A549 (cell line): ENCODE results near the gene GNG2. TPM values are rescaled to one million over a fixed set of nuclear protein-coding genes. Genes with fewer than 3 reads are reported as not detected.

Source experiments
- ATAC-seq, 2 experiments: fragments of 200-7000 bp in 1 of 2; fragments of >200 bp in 1 of 2; cut with Nextera tagmentation in 1 of 2; cut with Tn5 transposase in 1 of 2; 3 replicates each; pipeline versions ENCODE4 v1.8.0 to v1.9.1; 2018 to 2020; ENCODE audit warnings: mild to moderate bottlenecking in 1 of 2, moderate library complexity in 1 of 2
- CTCF ChIA-PET: fragments of 300-600 bp; sonication (Branson Sonifier 250); formaldehyde crosslinking; extraction: SDS; loops from one replicate; lab custom pipeline; 2021; ENCODE audit warnings: antibody characterized with exemption, inconsistent platforms; lab: Yijun Ruan, JAX
- POLR2A ChIA-PET: fragments of 350-600 bp; formaldehyde crosslinking; extraction: SDS; loops from one replicate; lab custom pipeline; 2021; ENCODE audit warnings: antibody characterized with exemption, inconsistent platforms; lab: Yijun Ruan, JAX
- DNase-seq, 2 experiments: peaks; one replicate each; pipeline versions ENCODE4 v3.0.0 to v3.0.0-alpha.2; 2011 to 2016; ENCODE audit warnings: low read depth in 1 of 2, low spot score in 1 of 2
- FAIRE-seq: peaks from 2 replicates; lab custom pipeline; 2011; peaks lifted over from hg19 to GRCh38; lab: Jason Lieb, UNC
- H3K27ac ChIP-seq, 2 experiments: fragments of >200 bp; sonication (Bioruptor Twin); formaldehyde crosslinking; 3 replicates each; pipeline ENCODE4 v1.5.1; 2016 to 2017
- H3K4me1 ChIP-seq: fragments of >200 bp; sonication (Bioruptor Twin); formaldehyde crosslinking; 3 replicates; pipeline ENCODE4 v1.6.1; 2016
- H3K4me2 ChIP-seq: fragments of >200 bp; sonication (Bioruptor Twin); formaldehyde crosslinking; 3 replicates; pipeline ENCODE4 v1.6.1; 2016
- H3K4me3 ChIP-seq: fragments of >200 bp; sonication (Bioruptor Twin); formaldehyde crosslinking; 3 replicates; pipeline ENCODE4 v1.5.1; 2016
- H3K9me3 ChIP-seq: fragments of >200 bp; sonication (Bioruptor Twin); formaldehyde crosslinking; 3 replicates; pipeline ENCODE4 v1.6.1; 2016
- BCL3 ChIP-seq: fragments of >200 bp; sonication (Bioruptor Twin); formaldehyde crosslinking; IDR thresholded peaks from 3 replicates; pipeline ENCODE4 v1.6.1; 2016
- CHD2 ChIP-seq: fragments of 150-350 bp; IDR thresholded peaks from 2 replicates; pipeline ENCODE4 v1.6.1; 2014; ENCODE audit warnings: low read length; ENCODE audit not compliant: partially characterized antibody
- CHD4 ChIP-seq: fragments of 200-600 bp; sonication (generic); IDR thresholded peaks from 2 replicates; pipeline ENCODE4 v1.6.1; 2016; ENCODE audit warnings: antibody characterized with exemption, mild to moderate bottlenecking, borderline replicate concordance
- CTCF ChIP-seq: fragments of >200 bp; sonication (Bioruptor Twin); formaldehyde crosslinking; IDR thresholded peaks from 3 replicates; pipeline ENCODE4 v1.5.1; 2016
- EHF ChIP-seq: fragments of 250-450 bp; sonication (Bioruptor Pico); IDR thresholded peaks from 2 replicates; pipeline ENCODE4 v1.5.0; 2020; ENCODE audit warnings: mild to moderate bottlenecking
- EP300 ChIP-seq, 2 experiments: fragments of >200 bp; sonication (Bioruptor Twin); formaldehyde crosslinking; IDR thresholded peaks; 2 replicates in 1 of 2; 3 replicates in 1 of 2; pipeline ENCODE4 v1.6.1; 2016 to 2017
- FOSB ChIP-seq: fragments of 250-450 bp; sonication (Bioruptor Pico); IDR thresholded peaks from 2 replicates; pipeline ENCODE4 v1.5.0; 2020; ENCODE audit warnings: mild to moderate bottlenecking, moderate library complexity
- HDAC2 ChIP-seq: fragments of 200-600 bp; sonication (generic); IDR thresholded peaks from 2 replicates; pipeline ENCODE4 v1.6.1; 2016
- KDM5A ChIP-seq: fragments of 200-600 bp; sonication (generic); IDR thresholded peaks from 2 replicates; pipeline ENCODE4 v1.6.1; 2016; ENCODE audit warnings: antibody characterized with exemption, mild to moderate bottlenecking
- MAFK ChIP-seq: fragments of 450-650 bp; IDR thresholded peaks from 2 replicates; pipeline ENCODE4 v1.6.1; 2014; ENCODE audit not compliant: partially characterized antibody
- MAZ ChIP-seq: fragments of 150-350 bp; IDR thresholded peaks from 2 replicates; pipeline ENCODE4 v1.6.1; 2014; ENCODE audit warnings: antibody characterized with exemption, low read depth, low read length, borderline replicate concordance
- MYC ChIP-seq: IDR thresholded peaks from 2 replicates; pipeline ENCODE4 v1.6.1; 2012; ENCODE audit warnings: mild to moderate bottlenecking, inconsistent platforms, low read length, improper control_type of control experiment, borderline replicate concordance
- PHF8 ChIP-seq: fragments of 200-600 bp; sonication (generic); IDR thresholded peaks from 2 replicates; pipeline ENCODE4 v1.6.1; 2016; ENCODE audit warnings: low read depth, mild to moderate bottlenecking, antibody characterized with exemption, moderate library complexity, borderline replicate concordance
- RAD21 ChIP-seq, 2 experiments: fragments of >200 bp in 1 of 2; sonication (Bioruptor Twin) in 1 of 2; formaldehyde crosslinking in 1 of 2; IDR thresholded peaks in 1 of 2; conservative IDR thresholded peaks in 1 of 2; 2 replicates in 1 of 2; 3 replicates in 1 of 2; pipeline ENCODE4 v1.6.1; 2012 to 2018; ENCODE audit warnings: inconsistent platforms in 1 of 2
- RCOR1 ChIP-seq: fragments of 150-350 bp; IDR thresholded peaks from 2 replicates; pipeline ENCODE4 v1.6.1; 2014; ENCODE audit warnings: antibody characterized with exemption, low read length, low read depth
- REST ChIP-seq: fragments of 200-600 bp; sonication (generic); IDR thresholded peaks from 2 replicates; pipeline ENCODE4 v1.6.1; 2016; ENCODE audit warnings: antibody characterized with exemption, mild to moderate bottlenecking, moderate library complexity
- SMC3 ChIP-seq: fragments of >200 bp; sonication (Bioruptor Twin); formaldehyde crosslinking; IDR thresholded peaks from 3 replicates; pipeline ENCODE4 v1.6.1; 2018; ENCODE audit warnings: inconsistent platforms
- SREBF2 ChIP-seq: fragments of 450-650 bp; IDR thresholded peaks from 2 replicates; pipeline ENCODE4 v1.6.1; 2014; ENCODE audit warnings: mild to moderate bottlenecking, moderate library complexity
- TFCP2L1 ChIP-seq: fragments of 250-450 bp; sonication (Bioruptor Pico); IDR thresholded peaks from 2 replicates; pipeline ENCODE4 v1.5.0; 2021; ENCODE audit warnings: mild to moderate bottlenecking
- TP53 ChIP-seq: fragments of 250-450 bp; sonication (Bioruptor Pico); IDR thresholded peaks from 2 replicates; pipeline ENCODE4 v1.5.0; 2021; ENCODE audit warnings: mild to moderate bottlenecking, moderate library complexity
- ZC3H11A ChIP-seq: fragments of 450-650 bp; IDR thresholded peaks from 2 replicates; pipeline ENCODE4 v1.6.1; 2014; ENCODE audit warnings: antibody characterized with exemption, mild to moderate bottlenecking
- ZFP36 ChIP-seq: fragments of 450-650 bp; IDR thresholded peaks from 2 replicates; pipeline ENCODE4 v1.6.1; 2014; ENCODE audit warnings: borderline replicate concordance; ENCODE audit not compliant: partially characterized antibody
- WGBS: methylation state at CpG from one replicate; pipeline ENCODE4 v1.1.6; 2017; ENCODE audit errors: missing lambda C conversion rate; 5-methylcytosine and 5-hydroxymethylcytosine counted together
- polyA plus RNA-seq, 4 experiments: library from polyadenylated mRNA; depleted of rRNA in 3 of 4; stranded (reverse); fragments of >200 nt; fragmentation: RNase III in 1 of 4; extraction: RNeasy Plus Mini Kit Qiagen cat#74134 plus additional on column Dnase treatment in 1 of 4; gene quantifications; 2 replicates in 3 of 4; 3 replicates in 1 of 4; pipeline ENCODE4 v1.2.3, GENCODE V29; 2011 to 2017

The GNG2 gene
- polyA plus RNA-seq, 2 of the 4 experiments (the other 2 are of a cell fraction), result 2.1 to 3.0 TPM

GRCh38 chr14:51977075-51977474 is 116.7 kb downstream of the GNG2 start:
- CTCF ChIA-PET, result interaction anchor here (1.4 to 6.3 kb wide), 5 partner anchors 8 to 695 kb away, joined by 3 to 70 read pairs (median 6); no protein-coding TSS in a partner anchor
- FAIRE-seq (no peak), ATAC-seq (no peak), DNase-seq (no peak)
- POLR2A ChIA-PET, result no interaction called here
- H3K4me2 ChIP-seq, result no peak overlapping the region
- no peak overlapping the region for H3K4me3 ChIP-seq
- no peaks in the 10 kb centered on the region for H3K9me3 ChIP-seq
- 85% methylated on average over 5 of the region's 5 CpGs for WGBS
- no peaks in the 10 kb centered on the region for H3K4me1 ChIP-seq
- no peak for TF ChIP-seq EP300 (IDR thresholded peaks at IDR 0.05)
- TF ChIP-seq, all 56 proteins: peak for 0
- no peak overlapping the region for H3K27ac ChIP-seq

GRCh38 chr14:51978681-51979085 is 118.3 kb downstream of the GNG2 start:
- POLR2A ChIA-PET, result no interaction called here
- TF ChIP-seq KDM5A, result no peak
- TF ChIP-seq CHD4, result no peak
- no peak for TF ChIP-seq ZC3H11A
- TF ChIP-seq BCL3, result no peak
- no peak for TF ChIP-seq HDAC2
- TF ChIP-seq EHF, result no peak
- no peak for TF ChIP-seq MYC
- TF ChIP-seq ZFP36, result no peak
- no peak for TF ChIP-seq TP53 (CRISPR knock-in tag)
- no peak for TF ChIP-seq RCOR1
- TF ChIP-seq SREBF2, result no peak
- no peak for TF ChIP-seq CTCF
- TF ChIP-seq, all 56 proteins: peak for 0
- DNase-seq (no peak), ATAC-seq (peak; percentile 23 to 46; a peak in 2 of 6 replicates), FAIRE-seq (peak; percentile 7)
- Histone ChIP-seq H3K4me1 (no peaks in the 10 kb centered on the region), H3K27ac (no peak overlapping the region), H3K4me3 (no peak overlapping the region), H3K9me3 (no peaks in the 10 kb centered on the region), H3K4me2 (no peak overlapping the region)
- WGBS, result 4% methylated on average over 2 of the region's 2 CpGs
- CTCF ChIA-PET, result interaction anchor here (0.6 to 6.3 kb wide), 55 partner anchors 9 to 773 kb away, joined by 3 to 70 read pairs (median 4); partner anchors contain the start of genes GNG2, NID2 and RTRAF

- FAIRE-seq (peak; percentile 95), DNase-seq (peak; percentile 48 to 79), ATAC-seq (peak; percentile 85 to 96)
- Histone ChIP-seq H3K27ac (no peak overlapping the region), H3K4me2 (no peak overlapping the region), H3K4me3 (no peak overlapping the region), H3K4me1 (no peaks in the 10 kb centered on the region), H3K9me3 (no peaks in the 10 kb centered on the region)
- WGBS, result 24% methylated on average over 17 of the region's 17 CpGs
- CTCF ChIA-PET, result interaction anchor here (0.6 to 6.3 kb wide), 63 partner anchors 9 to 773 kb away, joined by 3 to 70 read pairs (median 4); partner anchors contain the start of genes GNG2 and RTRAF
- POLR2A ChIA-PET, result no interaction called here
- TF ChIP-seq CTCF, result peak; percentile 86
- TF ChIP-seq REST, result no peak
- TF ChIP-seq TFCP2L1, result no peak
- no peak for TF ChIP-seq PHF8
- no peak for TF ChIP-seq EP300 (IDR thresholded peaks at IDR 0.05)
- TF ChIP-seq MAFK, result peak; percentile 54
- TF ChIP-seq EHF, result no peak
- TF ChIP-seq FOSB (CRISPR knock-in tag), result no peak
- TF ChIP-seq CHD2, result no peak
- peak; percentile 82 to 85 for TF ChIP-seq RAD21 (conservative IDR thresholded peaks at IDR 0.05 in 1 of 2, IDR thresholded peaks at IDR 0.05 in 1 of 2)
- TF ChIP-seq SMC3, result peak; percentile 79
- TF ChIP-seq MAZ, result no peak
These were observed 118.8 kb downstream of the GNG2 start for GRCh38 chr14:51979088-51979709.
